RWPE1 (cell line): Measurements from ENCODE around the gene CD36.

ENCODE experiments used
- CTCF ChIA-PET: fragments of 350-600 bp; sonication (Branson Sonifier 250); formaldehyde crosslinking; extraction: SDS; loops from one replicate; lab custom pipeline; 2021; lab: Yijun Ruan, JAX
- POLR2A ChIA-PET: fragments of 400-600 bp; formaldehyde crosslinking; extraction: SDS; loops from one replicate; lab custom pipeline; 2020; ENCODE audit warnings: antibody characterized with exemption; ENCODE audit not compliant: low non-redundant PET; lab: Yijun Ruan, JAX
- DNase-seq: peaks from one replicate; pipeline ENCODE4 v3.0.0; 2012; ENCODE audit warnings: low spot score
- H3K27ac ChIP-seq: fragments of 450-650 bp; 2 replicates; pipeline ENCODE4 v1.5.1; 2017
- CTCF ChIP-seq: fragments of 450-650 bp; conservative IDR thresholded peaks from 2 replicates; pipeline ENCODE4 v1.5.1; 2017; ENCODE audit warnings: low read depth, mild to moderate bottlenecking

CD36 gene

GRCh38 chr7:80630608-80631405 is 7.6 kb upstream of the CD36 start:
- ChIA-PET CTCF (no interaction called here), POLR2A (no interaction called here)
- H3K27ac ChIP-seq = no peak overlapping the region
- TF ChIP-seq CTCF = no peak
- DNase-seq = no peak

DNA sequence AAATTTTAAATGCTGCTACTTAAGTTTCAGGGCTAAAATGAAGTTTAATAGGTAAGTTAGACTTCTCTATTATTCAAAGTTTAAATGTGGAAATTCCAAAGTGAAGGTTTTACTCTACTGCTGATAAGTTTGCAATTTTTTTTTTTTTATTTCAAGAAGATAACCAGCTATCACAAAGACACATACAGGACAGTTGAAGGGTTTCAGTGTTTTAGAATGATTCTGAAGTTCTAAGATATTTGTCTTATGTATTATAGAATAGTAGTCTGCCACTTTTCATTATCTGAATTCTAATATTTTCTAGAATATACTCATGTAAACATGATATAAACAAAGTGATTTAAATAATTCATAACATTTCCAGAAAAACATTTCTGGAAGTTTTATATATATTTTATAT is 7.0 kb upstream of the CD36 start:
- ChIA-PET CTCF (no interaction called here), POLR2A (no interaction called here)
- DNase-seq = no peak
- no peak overlapping the region for H3K27ac ChIP-seq
- no peak for TF ChIP-seq CTCF

GRCh38 chr7:80632139-80632538 is 6.3 kb upstream of the CD36 start:
- DNase-seq = no peak
- ChIA-PET POLR2A (no interaction called here), CTCF (no interaction called here)
- TF ChIP-seq CTCF = no peak
- no peak overlapping the region for H3K27ac ChIP-seq

DNA sequence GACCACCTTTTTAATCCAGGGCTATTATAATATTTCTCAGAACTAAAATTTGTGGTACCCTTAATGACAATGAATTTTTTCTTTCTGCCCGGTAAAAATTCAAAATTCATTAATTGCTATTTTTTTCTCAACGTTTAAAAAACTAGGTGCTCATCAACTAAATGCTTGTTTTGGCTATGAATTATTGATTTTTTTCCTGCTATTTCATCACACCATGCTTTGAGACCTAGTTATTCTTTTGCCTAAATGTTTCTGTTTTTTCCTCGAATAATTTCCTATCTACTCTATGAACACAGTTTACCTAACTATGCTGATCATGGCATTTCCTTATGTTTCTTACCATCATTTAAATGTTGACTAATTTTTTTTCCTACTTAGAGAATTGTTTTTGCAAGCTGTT is 5.6 kb upstream of the CD36 start:
- ChIA-PET CTCF (interaction anchor here (0.7 kb wide), 1 partner anchor 26 kb away, joined by 4 read pairs; no protein-coding TSS in a partner anchor), POLR2A (no interaction called here)
- TF ChIP-seq CTCF = no peak
- no peak overlapping the region for H3K27ac ChIP-seq
- DNase-seq = no peak

- H3K27ac ChIP-seq = no peak overlapping the region
- peak; percentile 48 for DNase-seq
- CTCF ChIA-PET = no interaction called here
- POLR2A ChIA-PET = no interaction called here
- TF ChIP-seq CTCF = no peak
These were observed 3.9 kb upstream of the CD36 start for GRCh38 chr7:80634505-80634904.

DNA sequence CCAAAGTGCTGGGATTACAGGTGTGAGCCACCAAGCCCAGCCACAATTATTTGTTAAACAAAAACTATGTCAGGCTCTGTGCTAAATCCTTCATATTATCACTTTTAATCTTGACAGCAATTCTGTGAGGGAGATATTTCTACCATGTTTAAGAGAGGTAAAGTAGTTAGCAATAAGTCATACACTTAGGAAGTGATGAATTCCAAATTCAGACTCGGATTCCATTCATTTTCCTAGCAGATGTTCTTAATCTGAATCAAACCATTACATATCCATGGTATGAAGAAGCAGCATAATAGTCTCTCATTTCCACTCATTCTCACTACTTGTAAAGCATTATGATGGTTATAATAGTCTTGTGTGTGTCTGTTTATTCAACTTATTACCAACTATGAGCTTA is 2.9 kb upstream of the CD36 start:
- no peak for TF ChIP-seq CTCF
- DNase-seq = no peak
- ChIA-PET CTCF (interaction anchor here (0.7 kb wide), 1 partner anchor 313 kb away, joined by 3 read pairs; no protein-coding TSS in a partner anchor), POLR2A (no interaction called here)
- peak overlapping the region; percentile 59 for H3K27ac ChIP-seq
